ENCODE data around the gene PLB1.
"Not testable (repeated sequence)": the region's sequence is repeated elsewhere in the genome, so short reads cannot be mapped to it uniquely, and the experiment has no call there.

Gene PLB1

DNA sequence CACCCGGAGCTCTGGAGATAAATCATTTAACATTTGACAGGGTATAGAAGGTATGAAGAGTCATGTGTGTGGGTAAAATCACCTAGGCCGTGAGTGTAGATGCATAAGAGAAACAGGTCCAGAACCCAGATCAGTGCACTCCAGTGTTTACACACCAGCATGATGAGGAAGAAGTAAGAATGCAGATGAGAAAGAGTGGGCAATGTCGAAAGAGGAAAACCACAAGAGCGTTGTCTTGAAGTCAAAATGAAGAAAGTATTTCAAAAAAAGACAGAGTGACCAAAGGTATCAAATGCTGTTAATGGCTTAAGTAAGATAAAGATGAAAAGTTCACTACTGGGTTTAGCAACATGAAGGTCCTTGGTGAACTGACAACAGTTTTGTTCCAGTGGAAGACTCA lies 32.0 kb upstream of the PLB1 start:
- no peak for DNase-seq (ENCODE audit: extremely low read depth in 1 of 2, low read depth in 1 of 2)

DNA sequence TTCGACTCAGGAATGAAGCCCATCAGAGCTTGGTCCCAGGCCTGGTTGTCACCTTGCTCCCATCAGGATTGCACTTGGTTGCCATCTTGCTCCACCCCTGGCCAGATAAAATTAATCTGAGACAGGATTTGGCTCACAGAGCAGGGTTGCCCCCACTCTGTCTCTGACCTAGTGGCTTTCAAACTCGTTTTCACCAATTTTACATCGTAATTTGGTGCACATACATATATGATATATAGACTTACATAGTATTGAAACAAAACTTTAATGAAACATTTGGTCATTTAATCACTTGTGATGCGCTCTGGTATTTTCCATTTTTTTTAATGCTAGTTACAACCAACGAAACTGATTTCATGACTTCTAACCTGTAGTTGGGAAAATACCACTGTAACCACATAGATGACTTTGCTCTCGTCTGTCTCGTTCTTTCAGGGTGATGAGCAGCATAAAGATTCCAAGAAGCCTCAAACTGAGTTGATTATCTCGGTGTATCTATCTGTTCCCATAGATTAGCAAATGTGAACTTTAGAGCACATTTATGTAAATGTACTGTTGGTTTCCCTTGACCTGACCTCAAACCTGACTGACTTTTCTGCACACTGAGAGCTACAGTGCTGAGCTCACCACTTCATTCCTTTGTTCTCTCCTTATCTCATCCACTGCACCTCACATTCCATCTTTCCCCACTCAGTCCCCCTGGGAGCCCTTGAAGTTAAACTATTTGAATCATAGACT lies 30.5 kb upstream of the PLB1 start:
- DNase-seq (ENCODE audit: extremely low read depth in 1 of 2, low read depth in 1 of 2) = no peak

DNA sequence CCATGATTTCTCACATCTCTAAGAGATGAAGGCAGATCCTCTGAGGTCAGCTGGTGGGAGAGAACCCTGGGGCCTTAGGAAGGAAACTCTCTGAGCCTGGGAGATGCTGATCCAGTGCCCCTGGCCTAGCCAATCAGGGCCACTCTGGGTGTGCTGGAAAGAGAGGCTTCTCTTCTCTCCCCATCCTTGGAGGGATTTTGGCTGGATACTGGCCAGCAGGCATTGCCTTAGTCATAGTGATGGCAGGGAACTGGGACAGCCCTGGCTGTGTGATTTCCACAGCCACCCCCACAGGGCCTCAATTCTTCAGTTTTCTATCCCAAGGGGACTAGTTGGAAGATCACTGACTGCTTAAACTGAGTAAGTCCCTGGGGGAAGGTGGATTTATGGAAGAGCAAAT lies 26.6 kb upstream of the PLB1 start:
- DNase-seq (ENCODE audit: extremely low read depth in 1 of 2, low read depth in 1 of 2) = no peak

- no peak for DNase-seq (ENCODE audit: extremely low read depth in 1 of 2, low read depth in 1 of 2)
These were observed 25.8 kb upstream of the PLB1 start for GRCh38 chr2:28469947-28470535.

- DNase-seq (ENCODE audit: extremely low read depth in 1 of 2, low read depth in 1 of 2) = no peak
These were observed 25.1 kb upstream of the PLB1 start for GRCh38 chr2:28470759-28471158.

- DNase-seq (ENCODE audit: extremely low read depth in 1 of 2, low read depth in 1 of 2) = no peak
These were observed 24.6 kb upstream of the PLB1 start for GRCh38 chr2:28471214-28471613.

DNA sequence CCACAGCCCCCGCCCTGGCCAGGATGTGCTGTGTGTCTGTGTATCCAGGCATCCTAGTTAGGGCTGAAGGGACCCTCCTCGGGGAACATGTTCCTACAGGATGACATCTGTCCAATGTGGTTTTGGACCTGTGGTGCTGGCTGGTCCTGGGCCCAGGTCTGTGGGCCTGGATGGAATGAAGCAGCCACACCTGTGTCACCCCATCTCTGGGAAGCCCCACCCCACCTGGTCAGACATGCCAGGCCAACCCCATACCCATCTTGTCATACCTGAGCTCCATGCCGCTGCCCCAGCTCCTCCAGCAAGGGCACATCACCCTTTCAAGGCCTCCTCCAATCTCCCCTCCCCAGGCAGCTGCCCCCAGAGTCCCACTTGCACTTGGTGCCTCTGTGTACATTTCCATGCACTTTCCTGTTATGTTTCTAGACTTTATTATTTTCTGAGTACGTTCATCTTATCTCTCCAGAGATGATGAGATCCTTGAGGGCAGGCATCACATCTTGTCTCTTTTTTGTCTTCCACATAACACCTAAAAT lies 24.1 kb upstream of the PLB1 start:
- DNase-seq (ENCODE audit: extremely low read depth in 1 of 2, low read depth in 1 of 2) = no peak

GRCh38 chr2:28472641-28473040 lies 23.2 kb upstream of the PLB1 start:
- not testable (repeated sequence) for DNase-seq (ENCODE audit: extremely low read depth in 1 of 2, low read depth in 1 of 2)

DNA sequence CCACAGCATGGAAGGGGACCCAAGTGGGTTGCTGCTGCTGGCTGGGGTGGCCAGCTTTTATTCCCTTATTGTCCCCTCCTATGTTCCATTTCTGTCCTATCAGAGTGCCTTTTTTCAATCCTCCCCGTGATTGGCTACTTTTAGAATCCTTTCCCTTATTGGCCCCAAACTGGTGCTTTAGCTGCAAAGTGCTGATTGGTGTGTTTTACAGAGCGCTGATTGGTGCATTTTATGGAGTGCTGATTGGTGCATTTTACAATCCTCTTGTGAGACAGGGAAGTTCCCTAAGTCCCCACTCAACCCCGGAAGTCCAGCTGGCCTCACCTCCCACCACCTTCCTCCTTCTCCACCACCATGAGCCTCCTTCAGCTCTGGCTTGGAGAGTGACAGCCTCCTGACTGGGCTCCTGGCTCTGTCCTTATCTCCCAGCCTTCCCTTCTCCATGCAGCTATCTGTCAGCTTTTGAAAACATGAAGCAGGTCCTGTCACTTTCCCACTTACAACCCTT lies 20.7 kb upstream of the PLB1 start:
- no peak for DNase-seq (ENCODE audit: extremely low read depth in 1 of 2, low read depth in 1 of 2)

GRCh38 chr2:28477087-28477486 lies 18.8 kb upstream of the PLB1 start:
- DNase-seq (ENCODE audit: extremely low read depth in 1 of 2, low read depth in 1 of 2) = no peak

GRCh38 chr2:28477645-28478044 lies 18.2 kb upstream of the PLB1 start:
- DNase-seq (ENCODE audit: extremely low read depth in 1 of 2, low read depth in 1 of 2) = no peak

DNA sequence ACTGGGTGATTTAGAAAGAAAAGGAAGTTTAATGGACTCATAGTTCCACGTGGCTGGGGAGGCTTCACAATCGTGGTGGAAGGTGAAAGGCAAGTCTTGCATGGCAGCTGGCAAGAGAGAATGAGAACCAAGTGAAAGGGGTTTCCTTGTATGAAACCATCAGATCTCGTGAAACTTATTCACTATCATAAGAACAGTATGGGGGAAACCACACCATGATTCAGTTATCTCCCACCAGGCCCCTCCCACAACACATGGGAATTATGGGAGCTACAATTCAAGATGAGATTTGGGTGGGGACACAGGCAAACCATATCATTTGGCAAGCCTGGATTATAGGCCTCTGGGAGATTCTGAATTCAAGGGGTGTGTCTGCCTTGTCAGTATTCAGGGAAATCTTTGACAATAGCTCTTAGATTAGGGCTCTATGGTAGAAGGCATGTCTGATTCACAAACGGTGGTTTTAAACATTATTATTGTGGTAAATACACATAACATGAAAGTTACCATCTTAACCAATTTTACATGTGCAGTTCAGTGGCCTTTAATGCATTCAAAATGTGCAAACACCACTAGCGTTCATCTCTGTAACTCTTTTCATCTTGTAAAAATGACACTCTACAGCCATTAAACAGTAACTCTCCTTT lies 15.3 kb upstream of the PLB1 start:
- peak; percentile 6 to 25 for DNase-seq (ENCODE audit: extremely low read depth in 1 of 2, low read depth in 1 of 2)

DNA sequence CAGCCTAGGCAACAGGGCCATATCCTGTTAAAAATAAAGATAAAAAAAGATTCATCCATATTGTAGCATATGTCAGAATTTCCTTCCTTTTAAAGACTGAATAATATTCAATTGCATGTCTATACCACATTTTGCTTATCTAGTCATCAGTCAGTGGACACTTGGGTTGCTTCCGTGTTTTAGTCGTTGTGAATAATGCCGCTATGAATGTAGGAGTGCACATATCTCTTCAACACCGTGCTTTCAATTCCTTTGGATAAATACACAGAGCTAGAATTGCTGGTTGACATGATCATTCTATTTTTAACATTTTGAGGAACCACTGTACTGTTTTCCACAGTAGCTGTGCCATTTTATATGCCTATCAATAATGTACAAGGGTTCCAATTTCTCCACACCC lies 14.0 kb upstream of the PLB1 start:
- no peak for DNase-seq (ENCODE audit: extremely low read depth in 1 of 2, low read depth in 1 of 2)

GRCh38 chr2:28484835-28485234 lies 11.0 kb upstream of the PLB1 start:
- DNase-seq (ENCODE audit: extremely low read depth in 1 of 2, low read depth in 1 of 2) = no peak

DNA sequence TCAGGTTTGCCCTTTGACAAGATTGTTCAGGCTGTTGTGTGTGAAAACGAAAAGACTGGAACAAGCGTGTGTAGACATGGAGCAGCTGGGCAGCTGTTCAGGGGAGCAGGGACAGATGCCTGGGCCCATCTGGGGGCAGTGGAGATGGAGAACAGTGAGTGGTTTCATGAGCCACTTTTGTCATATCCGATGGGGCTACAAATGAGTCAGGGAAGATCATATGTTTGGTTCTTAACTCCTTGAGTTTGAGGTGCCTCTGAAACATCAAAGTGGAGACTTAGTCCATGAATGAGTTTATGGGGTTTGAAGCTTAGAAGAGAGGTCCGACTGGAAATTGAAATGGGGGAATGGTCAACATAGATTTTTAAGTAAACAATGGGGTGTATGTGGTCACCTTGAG lies 9.3 kb upstream of the PLB1 start:
- no peak for DNase-seq (ENCODE audit: extremely low read depth in 1 of 2, low read depth in 1 of 2)

GRCh38 chr2:28487258-28487657 lies 8.6 kb upstream of the PLB1 start:
- no peak for DNase-seq (ENCODE audit: extremely low read depth in 1 of 2, low read depth in 1 of 2)

DNA sequence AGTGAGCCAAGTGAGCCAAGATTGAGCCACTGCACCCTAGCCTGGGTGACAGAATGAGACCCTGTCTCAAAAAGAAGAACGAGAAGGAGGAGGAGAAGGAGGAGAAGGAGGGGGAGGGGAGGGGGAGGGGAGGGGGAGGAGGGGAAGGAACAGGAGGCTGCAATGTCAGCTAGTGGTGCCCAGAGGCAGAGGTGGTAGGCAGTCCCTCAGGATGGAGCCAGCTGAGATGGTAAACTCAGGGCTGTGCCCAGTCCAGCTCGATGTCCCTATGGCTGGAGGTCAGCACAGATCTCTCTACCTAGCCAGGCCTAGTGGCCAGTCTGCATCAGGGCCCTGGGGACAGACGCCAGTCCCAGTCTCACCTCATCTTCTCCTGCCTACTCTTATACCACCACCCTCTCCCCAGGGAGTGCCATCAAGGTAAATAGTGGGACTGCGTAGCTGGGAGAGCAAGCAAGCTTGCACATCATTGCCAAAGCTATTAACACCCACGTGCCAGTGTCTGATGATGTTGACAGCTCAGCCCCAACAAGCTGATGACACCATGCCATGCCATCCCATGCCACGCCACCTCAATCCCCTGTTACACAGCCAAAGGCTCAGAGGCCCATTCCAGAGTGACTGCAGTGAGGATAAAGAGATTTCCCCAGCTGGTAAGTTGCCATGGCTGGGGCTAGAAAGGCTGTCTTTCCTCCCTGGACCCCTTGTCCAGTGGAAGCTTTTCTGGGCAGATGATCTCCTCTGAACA lies 7.6 kb upstream of the PLB1 start:
- DNase-seq (ENCODE audit: extremely low read depth in 1 of 2, low read depth in 1 of 2) = no peak

DNA sequence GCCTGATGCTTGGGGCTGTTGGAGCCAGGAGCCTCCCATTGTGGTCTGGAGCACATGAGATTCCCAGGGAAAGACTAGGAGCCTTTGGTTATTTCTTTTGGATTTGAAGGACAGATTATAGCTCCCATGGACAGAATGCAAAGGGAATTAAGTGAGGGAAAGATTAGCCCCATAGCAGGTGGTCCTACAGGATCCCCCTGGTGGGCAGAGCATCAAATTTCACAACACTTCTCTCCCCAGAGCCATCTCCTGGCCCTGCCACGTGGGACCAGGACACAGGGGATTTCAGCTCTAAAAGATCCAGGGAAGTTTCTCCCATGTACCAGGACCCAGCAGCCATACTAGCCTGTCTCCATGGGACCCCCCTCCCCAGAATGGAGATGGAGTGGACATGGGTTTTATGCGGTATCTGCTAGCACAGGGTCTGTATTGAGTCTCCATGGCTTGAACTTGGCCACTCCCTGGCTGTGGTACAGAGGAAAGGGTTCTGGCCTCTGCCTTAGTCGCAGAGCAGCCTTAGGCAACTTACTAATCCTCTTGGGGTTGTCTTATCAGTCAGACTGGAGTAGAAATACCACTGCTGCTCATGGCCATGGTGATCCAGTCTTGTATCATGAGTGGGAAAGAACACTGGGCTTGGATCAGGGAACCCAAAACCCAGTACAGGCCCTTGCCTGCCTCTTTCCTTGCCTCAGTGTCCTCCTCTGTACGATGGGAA lies 6.8 kb upstream of the PLB1 start:
- no peak for DNase-seq (ENCODE audit: extremely low read depth in 1 of 2, low read depth in 1 of 2)

DNA sequence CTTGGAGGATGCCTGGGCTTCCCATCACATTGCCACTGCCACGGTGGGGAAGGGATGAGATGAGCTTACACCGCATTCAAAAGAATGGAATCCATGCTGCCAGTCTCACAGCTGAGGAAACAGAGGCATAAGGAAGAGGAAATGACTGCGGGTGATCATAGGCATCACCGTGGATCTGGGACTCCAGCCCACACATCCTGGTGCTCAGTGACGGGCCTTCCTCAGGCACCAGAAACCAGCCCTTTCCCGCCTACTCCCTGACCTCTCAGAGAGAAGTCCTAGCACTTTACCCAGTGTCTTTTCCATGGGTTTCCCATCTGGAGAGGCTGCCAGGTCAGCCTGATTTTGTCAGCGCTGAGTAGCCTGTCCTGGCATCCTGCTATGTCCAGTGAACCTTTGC lies 5.3 kb upstream of the PLB1 start:
- DNase-seq (ENCODE audit: extremely low read depth in 1 of 2, low read depth in 1 of 2) = no peak

GRCh38 chr2:28492282-28492681 lies 3.6 kb upstream of the PLB1 start:
- DNase-seq (ENCODE audit: extremely low read depth in 1 of 2, low read depth in 1 of 2) = no peak

- no peak for DNase-seq (ENCODE audit: extremely low read depth in 1 of 2, low read depth in 1 of 2)
These were observed 2.2 kb upstream of the PLB1 start for GRCh38 chr2:28493636-28494035.

All from stimulated activated CD8-positive, alpha-beta memory T cell treated with anti-CD3 and anti-CD28 coated beads, Interleukin-7, amount 100 ng/mL, for 48 hours (primary cell).